Measurements from ENCODE around the gene CLRN1.

The CLRN1 gene

DNA sequence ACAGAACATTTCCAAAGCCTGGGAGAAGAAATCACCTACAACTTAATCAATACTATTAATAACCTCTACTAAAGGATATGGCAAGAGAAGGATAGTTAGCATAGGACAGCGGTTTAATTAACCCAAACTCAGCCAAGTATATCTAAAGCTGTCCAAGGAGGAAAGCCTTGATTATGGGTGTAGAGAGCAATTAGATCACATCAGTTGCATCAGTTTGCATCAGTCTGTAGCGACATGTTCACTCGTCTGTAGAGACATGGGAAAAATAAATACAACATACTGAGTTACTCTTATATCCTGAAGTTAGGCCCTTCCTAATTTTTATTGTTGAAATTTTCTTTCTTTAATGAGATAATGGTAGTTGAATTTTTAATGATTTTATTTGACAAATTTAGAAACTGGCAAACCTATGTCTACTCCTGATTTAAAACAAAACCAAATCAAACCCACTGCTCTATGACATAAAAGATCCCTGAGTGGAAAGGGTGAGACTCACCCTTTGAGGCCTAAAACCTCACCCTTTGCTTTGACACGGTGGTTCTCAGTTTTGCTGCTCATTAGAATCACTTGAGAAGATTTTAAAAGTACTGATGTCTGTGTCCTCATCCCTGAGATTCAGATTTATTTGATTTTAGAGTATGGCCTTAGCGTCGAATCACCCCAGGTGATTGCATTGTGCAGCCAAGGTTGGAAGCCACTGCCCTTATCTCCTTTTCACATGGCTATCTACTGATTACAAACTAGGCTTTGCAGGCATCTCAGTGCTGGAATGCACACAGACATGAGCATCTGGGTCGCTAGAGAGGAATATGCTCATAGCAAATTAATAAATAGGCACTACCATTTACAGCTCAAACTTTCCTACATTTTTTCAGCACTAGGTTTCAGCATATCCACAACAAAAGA is 2.8 kb upstream of the CLRN1 start:
- no peak for DNase-seq (ENCODE audit: low read depth)

DNA sequence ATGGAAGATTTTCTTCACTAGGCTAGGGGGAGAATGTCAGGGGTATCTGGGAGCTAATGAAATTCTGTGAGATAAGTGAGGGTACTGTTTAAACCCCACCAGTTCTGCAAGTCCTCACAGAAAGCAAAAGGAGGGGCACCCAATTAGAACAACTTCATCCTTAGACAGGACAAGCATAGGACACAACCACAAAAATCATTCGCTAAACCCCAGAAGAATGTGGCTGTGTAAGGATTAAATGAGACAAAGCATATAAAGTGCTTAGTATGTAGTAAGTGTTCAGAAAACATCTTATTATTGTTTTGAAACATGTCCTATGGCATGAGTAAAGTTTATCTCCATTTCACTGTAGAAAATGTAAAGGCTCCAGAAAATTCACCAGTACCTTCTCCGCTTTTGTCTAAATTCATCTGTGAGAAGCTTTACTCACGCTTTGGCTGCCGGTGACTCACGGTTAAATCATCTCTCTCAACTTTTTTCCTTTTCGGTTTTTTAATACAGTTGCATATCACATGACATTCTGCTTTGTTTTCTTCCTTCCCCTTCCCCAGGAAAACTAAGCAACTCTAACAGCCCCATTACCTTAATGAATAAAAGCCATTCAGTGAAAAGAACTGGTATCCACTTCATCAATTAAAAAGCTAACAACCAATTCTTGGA is 1.7 kb downstream of the CLRN1 start:
- no peak for DNase-seq (ENCODE audit: low read depth)

DNA sequence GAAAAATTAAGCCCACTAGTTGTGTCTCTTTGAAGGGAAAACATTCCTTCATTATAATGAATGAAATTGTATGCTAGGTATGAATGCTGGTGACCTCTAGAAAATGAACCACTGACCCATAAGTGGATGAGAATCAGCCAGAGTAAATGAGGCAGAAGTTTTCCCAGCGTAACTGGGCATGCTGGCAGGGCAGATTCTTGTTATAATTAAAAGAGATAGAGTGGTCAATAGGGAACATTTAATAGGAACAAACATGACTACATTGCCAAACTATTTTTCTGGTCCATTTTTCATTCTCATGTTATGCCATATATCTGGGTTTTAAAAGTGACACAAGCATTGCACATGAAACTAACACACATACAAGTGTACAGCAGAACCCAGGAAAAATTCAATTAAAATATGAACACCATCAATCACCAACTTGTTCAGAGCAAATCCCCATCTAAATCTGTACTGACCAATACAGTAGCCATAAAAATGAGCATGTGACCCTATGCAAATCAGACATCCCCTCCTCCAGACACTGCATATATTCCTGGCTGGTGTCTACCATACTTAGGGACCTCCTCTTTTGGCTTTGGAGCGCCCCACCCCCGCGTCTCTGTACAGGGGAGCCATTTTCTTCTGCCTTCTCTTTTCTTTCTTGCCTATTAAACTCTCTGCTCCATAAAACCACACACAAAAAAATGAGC is 4.0 kb downstream of the CLRN1 start:
- no peak for DNase-seq (ENCODE audit: low read depth)

DNA sequence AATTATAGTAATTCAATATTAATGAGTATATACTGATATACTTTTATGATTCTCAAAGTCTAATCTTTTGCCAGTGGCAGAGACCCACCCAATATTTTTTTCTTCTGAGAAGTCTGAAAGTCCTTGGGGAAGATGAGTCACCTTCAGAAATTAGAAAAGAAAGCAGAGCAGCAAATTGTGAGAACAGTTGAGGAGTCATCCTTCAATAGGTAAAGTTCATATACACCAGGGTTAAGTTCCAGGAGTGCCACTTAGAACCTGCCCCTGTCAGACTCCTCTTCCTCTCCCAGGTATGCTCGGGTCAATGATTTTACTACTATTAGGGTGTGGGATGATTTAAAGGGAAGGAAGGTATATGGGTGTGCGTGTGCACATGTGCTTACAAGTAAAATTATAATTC is 7.1 kb downstream of the CLRN1 start:
- no peak for DNase-seq (ENCODE audit: low read depth)

DNA sequence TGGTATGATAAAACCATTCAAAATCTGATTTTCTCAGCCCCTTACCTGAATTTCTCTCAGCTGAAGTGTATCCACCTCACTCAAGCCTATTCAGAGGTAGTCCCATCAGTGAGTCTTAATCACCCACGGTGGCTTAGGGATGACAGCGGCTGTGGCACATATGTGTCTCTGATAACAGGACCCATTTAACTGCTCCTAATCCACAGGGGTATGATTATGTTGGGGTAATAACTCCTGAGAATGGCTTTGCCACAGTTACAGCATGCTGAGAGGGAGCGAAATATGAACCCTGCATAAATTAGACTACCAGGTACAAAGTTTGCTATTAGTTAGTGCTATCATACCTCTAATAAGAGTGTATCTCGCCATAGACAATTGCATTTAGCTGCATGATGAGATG is 10.6 kb downstream of the CLRN1 start:
- no peak for DNase-seq (ENCODE audit: low read depth)

DNA sequence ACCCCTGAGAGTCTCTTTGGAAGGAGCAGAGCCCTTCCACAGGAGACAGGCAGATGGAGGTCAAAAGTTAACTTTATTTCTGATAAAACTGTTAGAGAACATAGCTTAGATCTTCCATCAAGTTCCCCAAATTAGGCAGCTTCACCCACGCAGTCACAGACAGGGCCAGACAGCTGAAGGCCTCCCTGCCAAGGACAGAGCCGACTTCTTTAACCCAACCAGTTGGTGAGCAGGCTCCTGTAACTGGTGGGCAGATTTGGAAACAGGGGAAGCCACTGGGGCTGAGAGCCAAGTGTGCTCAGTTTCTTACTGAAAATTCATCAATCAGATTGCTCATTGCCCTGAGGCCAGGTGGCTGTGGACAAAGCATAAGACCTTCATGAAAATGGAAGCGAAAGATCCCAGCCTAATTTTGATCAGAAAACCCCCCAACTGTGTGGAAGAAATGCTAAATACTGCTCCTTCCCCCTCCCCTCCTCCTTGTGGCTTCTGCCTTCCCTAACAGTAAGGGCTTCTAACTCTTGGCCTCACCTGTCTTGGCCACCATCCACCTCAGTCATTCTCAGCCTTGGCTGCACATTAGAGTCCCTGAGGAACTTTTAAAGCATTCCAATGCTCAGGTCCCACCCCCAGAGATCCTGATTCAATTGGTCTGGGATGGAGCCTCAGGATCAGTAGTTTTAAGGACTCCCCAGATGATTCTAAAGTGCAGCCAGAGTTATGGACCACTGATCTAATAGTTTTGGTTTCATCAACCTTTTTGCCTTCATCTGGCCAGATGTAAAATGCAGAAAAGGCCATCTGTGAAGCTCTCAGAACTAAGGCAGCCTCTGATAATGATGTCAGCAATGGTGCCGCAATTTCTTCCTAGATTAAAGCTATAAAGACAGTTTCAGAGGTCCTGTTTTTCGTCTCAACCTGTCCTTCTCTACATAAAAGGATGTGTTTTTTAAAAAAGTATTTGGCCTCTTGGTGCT is 11.5 kb downstream of the CLRN1 start:
- DNase-seq (ENCODE audit: low read depth) = no peak

DNA sequence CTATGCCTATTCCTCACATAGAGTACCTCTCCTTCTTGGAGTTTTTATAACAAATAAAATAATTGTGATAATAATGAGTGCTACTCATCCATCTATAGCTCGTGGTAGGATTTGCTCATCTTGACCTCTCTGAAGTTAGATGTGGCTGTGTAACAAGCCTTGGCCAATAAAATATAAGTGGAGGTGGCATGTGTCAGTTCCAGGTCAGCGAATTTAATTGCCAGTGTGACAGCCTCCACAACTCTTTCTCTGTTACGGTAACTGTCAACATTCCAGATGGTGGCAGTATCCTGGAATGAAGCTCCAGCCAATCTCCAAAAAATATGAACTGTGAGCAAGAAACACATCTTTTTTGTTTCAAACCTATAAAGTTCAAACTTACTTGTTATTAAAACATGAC is 13.8 kb downstream of the CLRN1 start:
- no peak for DNase-seq (ENCODE audit: low read depth)

DNA sequence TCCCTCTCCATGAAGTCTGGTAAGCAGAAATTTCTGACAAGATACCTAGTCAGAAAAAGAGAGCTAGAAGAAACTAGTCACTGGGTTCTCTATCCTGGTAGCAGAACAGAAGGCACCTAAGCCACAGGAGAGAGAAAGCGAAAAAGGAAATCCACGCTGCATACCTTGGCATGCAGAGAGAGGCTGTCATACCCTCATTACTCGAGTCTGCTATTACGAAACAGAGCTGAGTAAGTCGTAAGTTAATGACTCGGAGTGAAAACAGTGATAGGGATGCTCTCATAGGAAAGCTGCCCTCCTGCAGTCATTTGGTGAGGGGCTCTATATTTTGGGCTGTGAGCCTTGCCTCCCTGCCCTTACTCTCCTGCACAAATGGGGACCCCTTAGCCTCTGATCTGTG is 16.2 kb downstream of the CLRN1 start:
- DNase-seq (ENCODE audit: low read depth) = no peak

DNA sequence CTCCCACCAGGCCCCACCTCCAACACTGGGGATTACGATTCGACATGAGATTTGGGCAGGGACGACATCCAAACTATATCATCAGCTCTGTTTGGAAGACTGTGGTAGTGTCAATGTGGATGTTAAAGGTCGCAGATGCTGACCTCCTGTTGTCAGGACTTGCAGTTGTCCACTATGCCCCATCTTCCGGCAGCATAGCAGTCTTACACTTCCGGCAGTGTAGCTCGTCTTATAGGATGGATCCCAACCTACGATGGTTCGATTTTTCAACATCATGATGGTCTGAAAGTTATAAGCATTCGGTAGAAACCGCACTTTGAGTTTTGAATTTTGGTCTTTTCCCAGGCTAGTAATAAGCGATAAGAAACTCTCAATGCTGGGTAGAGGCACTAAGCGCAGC is 20.6 kb downstream of the CLRN1 start:
- no peak for DNase-seq (ENCODE audit: low read depth)

DNA sequence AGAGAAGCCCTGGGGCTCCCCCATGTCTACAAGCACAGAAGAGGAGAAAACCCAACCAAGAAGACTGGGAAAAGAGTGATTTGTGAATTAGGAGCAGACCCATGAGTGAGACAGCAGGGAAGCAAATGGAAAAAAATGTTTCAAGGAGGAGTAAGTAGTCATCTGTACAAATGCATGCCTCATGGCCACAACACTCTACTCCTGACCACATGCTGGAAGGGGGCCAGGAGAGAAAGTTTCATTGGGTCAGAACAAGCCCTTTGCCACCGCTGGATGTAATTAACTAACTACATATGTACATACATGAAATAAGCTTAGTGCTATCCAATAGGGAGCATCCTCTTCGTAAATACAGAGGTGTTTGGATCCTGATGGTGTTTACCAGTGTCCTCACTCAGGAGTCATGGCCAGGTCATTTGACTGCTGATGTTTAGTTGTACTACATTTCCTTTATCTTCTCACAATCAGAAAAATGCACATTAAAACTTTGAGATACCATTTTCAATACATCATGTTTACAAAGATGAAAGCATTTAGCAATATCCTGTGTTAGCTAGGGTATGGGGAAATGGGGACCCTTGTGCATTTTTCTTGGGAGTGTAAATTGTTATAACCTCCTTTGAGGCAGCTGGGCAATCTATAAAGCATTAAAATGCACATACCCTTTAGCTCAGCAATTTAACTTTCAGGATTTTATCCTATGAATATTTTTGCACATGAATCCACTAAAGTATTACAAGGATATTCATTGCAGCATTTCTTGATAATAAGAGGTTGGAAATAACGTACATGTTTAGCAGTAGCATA is 27.1 kb downstream of the CLRN1 start:
- no peak for DNase-seq (ENCODE audit: low read depth)

DNA sequence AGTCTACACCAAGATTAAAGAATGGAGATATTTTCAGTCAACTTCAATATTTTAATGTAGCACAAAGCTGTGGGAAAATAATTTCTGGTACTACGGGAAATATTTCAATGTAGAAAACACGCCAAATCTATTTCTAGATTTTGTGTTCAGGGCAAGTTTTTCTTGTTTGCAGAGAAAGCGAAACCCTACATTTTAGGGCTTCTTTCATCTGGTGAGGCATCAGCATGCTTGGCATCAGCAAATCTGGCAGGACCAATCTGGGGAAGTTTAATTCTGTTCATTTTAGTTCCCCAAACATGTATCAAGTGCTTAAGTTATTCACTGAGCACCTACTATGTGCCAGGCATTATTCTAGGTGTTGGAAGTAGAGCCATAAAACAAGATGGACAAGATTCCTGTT is 30.3 kb downstream of the CLRN1 start:
- DNase-seq (ENCODE audit: low read depth) = no peak

DNA sequence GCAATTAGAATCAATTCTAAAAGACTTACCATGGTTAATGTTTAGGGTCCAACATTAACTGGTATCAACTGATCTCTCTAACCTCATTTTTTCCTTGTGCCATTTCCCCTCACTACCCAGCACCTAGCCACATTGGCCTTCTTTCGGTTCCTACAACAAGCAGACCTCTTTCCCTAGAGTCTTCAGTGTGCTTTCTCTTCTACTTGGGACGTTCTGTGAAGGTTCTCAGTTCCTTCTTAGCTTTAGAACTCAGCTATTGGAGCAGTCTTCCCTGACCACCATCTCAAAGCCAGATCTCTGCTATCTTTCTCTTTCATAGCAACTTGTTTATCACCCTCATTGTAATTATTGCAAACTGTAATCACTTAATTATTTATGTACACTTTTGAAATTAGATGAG is 35.8 kb downstream of the CLRN1 start:
- no peak for DNase-seq (ENCODE audit: low read depth)

DNA sequence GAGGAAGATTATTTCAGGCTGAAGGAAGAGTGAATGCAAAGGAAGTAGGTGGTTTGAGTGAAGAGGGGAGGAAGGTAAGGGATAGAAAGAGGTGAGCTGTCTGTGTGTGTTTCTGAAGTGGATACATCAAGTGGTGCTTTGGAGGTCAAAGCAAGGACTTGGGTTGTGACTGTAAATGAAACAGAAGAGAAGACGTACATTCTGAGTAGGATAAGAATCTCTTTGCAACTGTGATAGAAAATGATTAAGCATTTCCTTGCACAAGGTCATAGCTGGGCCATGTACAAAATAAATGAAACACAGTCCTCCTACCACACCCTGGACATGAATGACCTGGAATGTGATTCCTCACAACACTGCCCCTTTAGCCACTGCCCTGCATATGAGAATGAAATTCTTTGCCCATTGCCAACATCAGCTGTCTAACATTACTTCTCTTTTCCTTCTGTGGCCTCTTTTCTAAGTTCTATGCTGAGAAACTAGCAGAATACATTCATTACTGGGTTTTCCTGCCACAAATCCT is 39.0 kb downstream of the CLRN1 start:
- no peak for DNase-seq (ENCODE audit: low read depth)

DNA sequence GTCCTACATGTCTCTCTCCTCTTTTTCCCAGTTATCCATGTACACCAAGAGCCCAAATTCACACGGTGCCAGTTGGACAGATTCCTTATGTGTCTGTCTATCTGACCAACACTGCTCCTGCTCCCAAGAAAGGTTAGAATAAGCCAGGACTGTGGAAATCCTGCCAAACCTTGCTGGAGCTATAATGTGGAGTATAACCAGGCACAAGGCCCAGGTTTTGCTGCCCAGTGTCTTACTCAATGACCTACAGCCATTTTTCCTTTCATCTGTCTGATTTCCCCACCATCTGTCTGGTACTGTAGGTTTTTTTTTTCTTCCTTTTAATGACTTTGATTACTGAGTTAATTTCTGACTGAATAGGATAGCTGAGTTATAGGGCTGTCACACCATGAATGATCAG is 40.8 kb downstream of the CLRN1 start:
- no peak for DNase-seq (ENCODE audit: low read depth)

DNA sequence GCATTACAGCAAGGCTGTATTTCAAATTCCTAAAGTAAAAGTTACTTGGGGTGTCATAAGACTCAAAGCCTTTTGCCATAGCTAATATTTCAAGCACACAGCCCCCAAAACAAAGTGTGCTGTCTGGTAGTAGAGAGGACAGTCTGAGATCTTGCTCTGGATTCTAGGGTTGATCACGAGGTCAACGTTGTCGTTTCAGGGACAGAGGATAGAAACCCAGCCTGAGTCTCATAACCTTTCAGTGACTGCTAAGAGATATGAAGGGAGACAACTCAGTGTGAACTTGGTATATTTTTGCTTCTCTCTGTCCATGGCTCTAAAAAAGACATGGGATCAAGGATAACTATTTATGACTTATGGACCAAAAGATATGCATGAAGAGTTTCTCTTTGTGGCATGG is 41.7 kb downstream of the CLRN1 start:
- no peak for DNase-seq (ENCODE audit: low read depth)

DNA sequence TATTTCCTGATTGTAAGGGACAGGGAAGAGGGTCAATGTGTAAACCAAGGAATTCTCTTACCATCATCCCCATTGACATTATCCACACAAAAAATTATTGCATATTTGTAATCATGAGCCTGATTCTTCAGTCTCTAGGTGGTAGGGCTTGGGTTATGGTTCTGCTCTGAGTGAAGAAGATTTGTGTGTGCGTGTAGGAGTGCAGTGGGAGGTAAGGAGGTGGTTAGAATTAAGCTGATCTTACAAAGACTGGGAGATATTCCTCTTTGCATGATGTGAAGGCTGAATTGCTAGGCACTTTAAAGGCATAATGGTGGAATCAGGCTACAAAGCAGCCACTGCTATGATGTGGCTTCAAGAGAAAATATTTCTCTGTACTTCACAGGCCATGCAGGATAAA is 44.3 kb downstream of the CLRN1 start:
- no peak for DNase-seq (ENCODE audit: low read depth)

DNA sequence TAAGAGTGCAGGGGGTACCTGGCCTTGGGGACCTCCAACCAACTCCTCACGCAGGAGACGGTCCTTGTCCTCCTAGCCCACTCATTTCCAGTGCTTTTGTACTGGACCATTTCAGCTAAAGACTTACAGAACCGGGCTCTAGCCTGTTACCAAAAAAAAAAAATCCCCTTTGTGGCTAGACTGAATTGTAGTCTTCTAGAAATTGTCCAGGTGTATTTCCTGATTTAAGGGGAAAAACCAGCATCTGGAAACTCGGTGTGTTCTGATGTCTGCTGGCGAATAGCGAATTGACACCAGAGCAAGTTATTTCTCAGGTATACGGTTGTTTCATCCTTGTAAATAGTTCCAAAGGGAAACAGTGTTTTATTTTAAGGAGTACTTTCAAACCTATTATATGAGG is 46.2 kb downstream of the CLRN1 start:
- no peak for DNase-seq (ENCODE audit: low read depth)

DNA sequence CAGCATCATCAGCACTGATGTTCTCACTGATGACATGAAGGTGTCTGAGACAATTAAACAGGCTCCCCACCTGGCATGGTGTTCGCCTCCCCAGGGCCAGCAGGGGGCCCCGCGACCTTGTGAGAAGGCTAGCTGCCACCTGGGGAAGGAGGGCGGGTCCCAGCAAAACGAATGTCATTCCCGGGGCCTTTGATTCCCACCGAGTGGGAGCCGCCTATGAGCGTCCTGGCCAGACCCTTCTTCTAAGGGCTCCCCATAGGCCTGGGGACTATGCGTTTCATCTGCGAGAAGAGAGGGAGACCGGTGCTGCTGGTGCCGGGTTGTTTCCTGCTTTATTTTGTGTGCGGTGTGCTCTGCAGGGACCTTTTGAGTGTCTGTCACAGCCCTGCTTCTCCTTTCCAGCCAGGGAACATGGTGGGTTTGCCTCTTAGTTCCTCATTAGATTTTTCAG is 46.8 kb downstream of the CLRN1 start:
- DNase-seq (ENCODE audit: low read depth) = no peak

DNA sequence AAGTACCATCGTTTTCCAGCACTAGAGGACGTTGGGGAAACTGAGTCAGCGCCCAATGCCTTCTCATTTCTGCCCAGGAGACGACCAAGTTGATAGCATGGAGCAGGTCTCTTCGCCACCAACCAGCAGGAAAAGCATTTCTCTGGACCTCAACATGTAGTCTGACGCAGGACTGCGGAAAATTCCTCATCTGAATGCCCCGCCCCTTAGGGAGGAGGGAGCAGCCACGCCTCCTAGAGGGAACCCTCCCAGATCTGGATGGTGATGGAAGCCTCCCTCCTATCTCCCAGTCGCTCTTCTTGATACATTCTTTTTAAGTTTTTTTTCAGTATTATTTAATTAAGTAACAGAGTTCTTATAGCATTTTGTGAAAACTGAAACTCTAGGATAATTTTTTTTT is 49.9 kb downstream of the CLRN1 start:
- DNase-seq (ENCODE audit: low read depth) = no peak

DNA sequence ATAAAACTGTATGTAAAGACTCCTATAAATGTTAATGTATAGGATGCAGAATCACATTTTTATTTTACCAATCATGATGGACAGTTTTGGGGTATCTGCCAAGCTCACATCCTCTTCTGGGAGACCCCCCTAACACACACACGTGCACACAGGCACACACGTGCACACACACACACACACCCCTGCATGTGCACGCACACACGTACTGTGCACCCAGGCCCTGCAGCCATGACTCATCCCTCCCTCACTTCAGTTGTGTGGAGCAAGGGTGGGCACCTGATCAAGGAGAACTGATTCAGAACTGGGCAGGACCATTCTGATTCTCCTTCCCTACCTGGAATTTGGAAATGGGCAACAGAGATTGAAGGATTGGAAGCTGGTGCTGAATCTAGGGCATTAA is 51.3 kb downstream of the CLRN1 start:
- no peak for DNase-seq (ENCODE audit: low read depth)

DNA sequence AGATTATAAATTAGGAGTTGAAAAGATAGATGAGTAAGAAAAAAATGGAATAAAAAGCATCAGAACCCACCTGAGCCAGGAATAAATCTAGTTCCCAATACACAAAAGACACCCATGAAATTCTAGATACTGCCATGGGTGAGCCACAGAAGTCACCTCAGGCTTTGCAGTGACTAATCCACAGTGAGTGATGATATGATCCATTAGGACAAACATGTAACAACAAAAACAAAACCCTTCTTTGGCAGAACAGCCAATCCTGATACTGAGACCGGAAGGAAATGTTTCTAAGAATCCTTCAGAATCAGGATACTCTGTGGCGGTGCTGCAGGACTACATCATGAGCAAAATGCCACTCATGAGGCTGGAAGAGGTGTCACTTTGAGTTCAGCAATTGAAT is 52.3 kb downstream of the CLRN1 start:
- no peak for DNase-seq (ENCODE audit: low read depth)

All from CMK (cell line).